Hepatocyte (in vitro differentiated cells): ENCODE measurements around the gene CD226. TPM values are rescaled to one million over a fixed set of nuclear protein-coding genes. Genes with fewer than 3 reads are reported as not detected.

Experiments used
- DNase-seq: peaks from one replicate; pipeline ENCODE4 v3.0.0-alpha.2; 2016; ENCODE audit warnings: low spot score
- H2AFZ ChIP-seq: fragments of 200-600 bp; sonication (generic); 2 replicates; pipeline ENCODE4 v1.6.0; 2016; ENCODE audit warnings: antibody characterized with exemption, mild to moderate bottlenecking
- H3K27ac ChIP-seq: fragments of 200-600 bp; sonication (generic); 2 replicates; pipeline ENCODE4 v1.5.1; 2016; ENCODE audit warnings: mild to moderate bottlenecking
- H3K27me3 ChIP-seq: fragments of 200-600 bp; sonication (generic); 2 replicates; pipeline ENCODE4 v1.6.1; 2016
- H3K36me3 ChIP-seq: fragments of 200-600 bp; sonication (generic); replicated peaks from 2 replicates; pipeline ENCODE4 v1.5.1; 2016; ENCODE audit warnings: low read depth; ENCODE audit not compliant: insufficient read depth
- H3K4me1 ChIP-seq: fragments of 200-600 bp; sonication (generic); 2 replicates; pipeline ENCODE4 v1.5.1; 2016; ENCODE audit warnings: mild to moderate bottlenecking, moderate library complexity; ENCODE audit not compliant: insufficient read depth
- H3K4me2 ChIP-seq: fragments of 200-600 bp; sonication (generic); 2 replicates; pipeline ENCODE4 v1.6.0; 2016
- H3K4me3 ChIP-seq: fragments of 200-600 bp; sonication (generic); 2 replicates; pipeline ENCODE4 v1.5.1; 2016; ENCODE audit warnings: mild to moderate bottlenecking
- H3K79me2 ChIP-seq: fragments of 200-600 bp; sonication (generic); 2 replicates; pipeline ENCODE4 v1.6.0; 2017; ENCODE audit warnings: mild to moderate bottlenecking
- H3K9me2 ChIP-seq: fragments of 200-600 bp; sonication (generic); replicated peaks from 2 replicates; pipeline ENCODE4 v1.6.0; 2017; ENCODE audit warnings: mild to moderate bottlenecking; ENCODE audit not compliant: insufficient read depth
- H3K9me3 ChIP-seq: fragments of 200-600 bp; sonication (generic); 2 replicates; pipeline ENCODE4 v1.5.1; 2016; ENCODE audit warnings: low read depth, mild to moderate bottlenecking
- H4K20me1 ChIP-seq: fragments of 200-600 bp; sonication (generic); 2 replicates; pipeline ENCODE4 v1.6.0; 2016; ENCODE audit warnings: mild to moderate bottlenecking; ENCODE audit not compliant: insufficient read depth, poor library complexity, severe bottlenecking
- EZH2 ChIP-seq: fragments of 200-600 bp; sonication (generic); IDR thresholded peaks from 2 replicates; pipeline ENCODE4 v1.6.1; 2016; ENCODE audit warnings: antibody characterized with exemption, mild to moderate bottlenecking, borderline replicate concordance
- EZH2phosphoT487 ChIP-seq: fragments of 200-600 bp; sonication (generic); IDR thresholded peaks from one replicate; pipeline ENCODE4 v1.6.1; 2018; ENCODE audit warnings: antibody characterized with exemption, mild to moderate bottlenecking, low read depth, moderate library complexity; ENCODE audit not compliant: unreplicated experiment, severe bottlenecking
- WGBS: methylation state at CpG from one replicate; pipeline ENCODE4 v1.1.6; 2016; ENCODE audit warnings: low lambda C conversion rate; ENCODE audit errors: missing lambda C conversion rate; 5-methylcytosine and 5-hydroxymethylcytosine counted together
- polyA plus RNA-seq: library from polyadenylated mRNA; unstranded; fragments of >200 nt; fragmentation: Nextera tagmentation; extraction: Ambion mirVana; gene quantifications from 2 replicates; pipeline ENCODE4 v1.2.1, GENCODE V29; 2016
- total RNA-seq: library from RNA; depleted of rRNA; stranded (reverse); fragments of >200 nt; gene quantifications from 2 replicates; pipeline ENCODE4 v1.2.3, GENCODE V29; 2014
- TF ChIP-seq, protein P1 (sequence below): fragments of 200-600 bp; sonication (generic); IDR thresholded peaks from 2 replicates; pipeline ENCODE4 v1.5.1; 2016; ENCODE audit warnings: antibody characterized with exemption, mild to moderate bottlenecking; ENCODE audit not compliant: poor library complexity

CD226 gene
- total and polyA plus RNA-seq, 2 experiments from 2014 or later: 0.07 TPM; not detected in 1

DNA sequence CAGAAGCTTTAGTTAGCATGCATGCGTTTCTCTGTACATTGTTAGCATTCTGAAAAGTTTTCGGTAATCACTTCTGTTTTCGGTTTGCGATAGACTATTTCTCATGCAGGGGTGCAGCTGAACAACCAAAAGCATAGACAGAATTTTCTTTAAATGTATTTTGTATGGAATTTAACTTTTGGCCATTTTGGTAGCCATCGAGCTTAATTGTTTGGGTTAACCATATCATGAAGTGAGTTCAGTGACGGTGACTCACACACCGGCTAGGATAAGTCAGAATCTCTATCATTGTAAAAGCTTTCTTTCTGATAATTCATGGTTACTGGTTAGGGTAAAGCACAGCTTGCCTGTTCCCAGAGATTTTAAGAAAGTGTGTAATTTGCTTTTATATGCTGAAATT, 107.2 kb downstream of the CD226 start:
- H4K20me1 ChIP-seq: no peaks in the 10 kb centered on the region
- no peaks in the 10 kb centered on the region for H3K9me3 ChIP-seq
- no peak for DNase-seq
- TF ChIP-seq EZH2 (no peak), EZH2phosphoT487 (no peak)
- TF ChIP-seq, protein P1, sequence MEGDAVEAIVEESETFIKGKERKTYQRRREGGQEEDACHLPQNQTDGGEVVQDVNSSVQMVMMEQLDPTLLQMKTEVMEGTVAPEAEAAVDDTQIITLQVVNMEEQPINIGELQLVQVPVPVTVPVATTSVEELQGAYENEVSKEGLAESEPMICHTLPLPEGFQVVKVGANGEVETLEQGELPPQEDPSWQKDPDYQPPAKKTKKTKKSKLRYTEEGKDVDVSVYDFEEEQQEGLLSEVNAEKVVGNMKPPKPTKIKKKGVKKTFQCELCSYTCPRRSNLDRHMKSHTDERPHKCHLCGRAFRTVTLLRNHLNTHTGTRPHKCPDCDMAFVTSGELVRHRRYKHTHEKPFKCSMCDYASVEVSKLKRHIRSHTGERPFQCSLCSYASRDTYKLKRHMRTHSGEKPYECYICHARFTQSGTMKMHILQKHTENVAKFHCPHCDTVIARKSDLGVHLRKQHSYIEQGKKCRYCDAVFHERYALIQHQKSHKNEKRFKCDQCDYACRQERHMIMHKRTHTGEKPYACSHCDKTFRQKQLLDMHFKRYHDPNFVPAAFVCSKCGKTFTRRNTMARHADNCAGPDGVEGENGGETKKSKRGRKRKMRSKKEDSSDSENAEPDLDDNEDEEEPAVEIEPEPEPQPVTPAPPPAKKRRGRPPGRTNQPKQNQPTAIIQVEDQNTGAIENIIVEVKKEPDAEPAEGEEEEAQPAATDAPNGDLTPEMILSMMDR: no peak
- H3K27me3 ChIP-seq: no peaks in the 10 kb centered on the region
- H3K4me1 ChIP-seq: no peaks in the 10 kb centered on the region
- H3K27ac ChIP-seq: no peak overlapping the region
- no peaks in the 10 kb centered on the region for H3K79me2 ChIP-seq
- 76% methylated on average over 7 of the region's 7 CpGs for WGBS
- H3K4me2 ChIP-seq: no peak overlapping the region
- no peak overlapping the region for H2AFZ ChIP-seq
- H3K9me2 ChIP-seq: no peaks in the 10 kb centered on the region
- no peaks in the 10 kb centered on the region for H3K36me3 ChIP-seq
- no peak overlapping the region for H3K4me3 ChIP-seq

DNA sequence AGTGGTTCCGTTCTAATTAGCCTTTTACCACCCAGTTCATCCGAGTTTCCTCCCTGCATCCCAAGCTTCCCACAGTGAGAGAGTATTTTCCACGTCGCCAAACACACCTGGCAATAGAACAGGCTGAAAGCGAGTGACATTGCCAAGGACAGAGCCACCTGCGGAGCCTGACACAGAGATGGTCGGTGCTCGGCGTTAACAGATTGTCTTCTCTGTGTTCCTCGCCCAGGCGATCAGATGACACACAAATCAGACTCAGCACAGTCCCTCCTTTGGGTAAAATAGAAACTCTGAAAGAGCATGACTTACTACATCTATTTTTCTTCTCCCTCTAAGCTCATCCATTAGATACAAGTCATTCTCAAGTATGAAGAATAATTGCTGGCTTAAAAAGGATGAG, 107.7 kb downstream of the CD226 start:
- 91% methylated on average over 11 of the region's 11 CpGs for WGBS
- H3K4me3 ChIP-seq: no peak overlapping the region
- H3K4me2 ChIP-seq: no peak overlapping the region
- H4K20me1 ChIP-seq: no peaks in the 10 kb centered on the region
- H2AFZ ChIP-seq: no peak overlapping the region
- H3K27me3 ChIP-seq: no peaks in the 10 kb centered on the region
- DNase-seq: no peak
- no peaks in the 10 kb centered on the region for H3K4me1 ChIP-seq
- no peaks in the 10 kb centered on the region for H3K9me3 ChIP-seq
- TF ChIP-seq, protein P1: no peak
- TF ChIP-seq EZH2phosphoT487 (no peak), EZH2 (no peak)
- no peaks in the 10 kb centered on the region for H3K79me2 ChIP-seq
- no peaks in the 10 kb centered on the region for H3K9me2 ChIP-seq
- H3K36me3 ChIP-seq: no peaks in the 10 kb centered on the region
- no peak overlapping the region for H3K27ac ChIP-seq

DNA sequence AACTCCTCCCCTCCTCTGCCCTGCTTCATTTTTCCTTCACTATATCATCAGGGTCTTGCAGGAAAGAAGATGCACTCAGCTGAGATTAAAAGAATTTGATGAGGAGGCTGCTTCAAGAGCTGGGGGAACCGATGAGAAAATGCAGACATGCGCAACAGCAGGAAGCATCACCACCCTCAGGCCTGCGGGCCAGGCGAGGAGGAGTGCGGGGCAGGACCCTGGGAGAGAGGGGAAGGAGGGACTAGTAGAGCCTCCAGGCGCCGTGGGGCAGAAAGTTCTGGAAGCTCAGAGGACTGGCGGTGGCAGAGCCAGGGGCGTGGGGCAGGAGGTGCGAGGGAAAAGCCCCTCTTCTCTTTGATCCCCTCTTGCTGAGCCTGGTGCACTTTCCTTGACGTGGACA, 108.2 kb downstream of the CD226 start:
- Histone ChIP-seq H3K79me2 (no peaks in the 10 kb centered on the region), H3K4me2 (no peak overlapping the region), H3K4me1 (no peaks in the 10 kb centered on the region), H4K20me1 (no peaks in the 10 kb centered on the region), H2AFZ (no peak overlapping the region), H3K36me3 (no peaks in the 10 kb centered on the region), H3K9me2 (no peaks in the 10 kb centered on the region), H3K27ac (no peak overlapping the region), H3K9me3 (no peaks in the 10 kb centered on the region), H3K4me3 (no peak overlapping the region), H3K27me3 (no peaks in the 10 kb centered on the region)
- TF ChIP-seq, protein P1: no peak
- no peak for TF ChIP-seq EZH2
- TF ChIP-seq EZH2phosphoT487: no peak
- 94% methylated on average over 11 of the region's 11 CpGs for WGBS
- no peak for DNase-seq

DNA sequence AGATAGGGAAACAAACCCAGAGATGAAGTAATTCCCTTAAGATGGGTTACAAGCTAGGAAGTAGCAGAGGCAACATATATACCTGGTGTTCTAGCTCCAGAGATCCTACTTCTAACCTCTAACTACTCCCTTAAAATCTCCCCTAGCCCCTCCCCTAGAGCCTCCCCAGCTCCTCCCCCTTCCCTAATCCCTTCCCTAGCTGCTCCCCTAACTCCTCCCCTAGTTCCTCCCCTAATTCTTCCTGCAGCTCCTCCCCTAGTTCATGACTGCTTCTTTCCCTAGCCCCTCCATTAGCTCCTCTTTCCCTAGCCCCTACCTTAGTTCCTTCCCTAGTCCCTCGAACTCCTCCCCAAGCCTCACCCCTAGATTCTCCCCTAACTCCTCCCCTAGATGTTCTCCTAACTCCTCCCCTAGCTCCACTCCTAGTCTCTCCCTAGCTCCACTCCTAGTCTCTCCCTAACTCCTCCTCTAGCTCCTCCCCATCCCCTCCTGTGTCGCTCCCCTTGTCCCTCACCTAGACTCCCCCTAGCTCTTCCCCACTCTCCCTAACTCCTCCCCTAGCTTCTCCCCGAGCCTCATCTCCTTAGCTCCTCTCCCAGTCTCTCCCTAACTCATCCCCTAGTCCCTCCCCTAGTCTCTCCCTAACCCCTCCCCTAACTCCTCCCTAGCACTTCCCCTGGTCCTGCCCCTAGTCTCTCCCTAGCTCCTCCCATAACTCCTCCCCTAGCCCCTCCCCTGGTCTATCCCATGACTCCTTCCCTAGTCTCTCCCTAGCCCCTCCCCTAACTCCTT, 108.9 kb downstream of the CD226 start:
- Histone ChIP-seq H3K27me3 (no peaks in the 10 kb centered on the region), H3K9me2 (no peaks in the 10 kb centered on the region), H3K36me3 (no peaks in the 10 kb centered on the region), H3K4me2 (no peak overlapping the region), H3K4me1 (no peaks in the 10 kb centered on the region), H3K9me3 (no peaks in the 10 kb centered on the region), H4K20me1 (no peaks in the 10 kb centered on the region), H3K79me2 (no peaks in the 10 kb centered on the region), H2AFZ (no peak overlapping the region), H3K27ac (no peak overlapping the region), H3K4me3 (no peak overlapping the region)
- WGBS: 100% methylated on average over 1 of the region's 3 CpGs
- TF ChIP-seq, protein P1: no peak
- TF ChIP-seq EZH2phosphoT487 (no peak), EZH2 (no peak)
- DNase-seq: no peak
